Neural cell (in vitro differentiated cells): ENCODE data around the gene MOGAT3. TPM values are rescaled to one million over a fixed set of nuclear protein-coding genes. Genes with fewer than 3 reads are reported as not detected.

Experiments
- H2AFZ ChIP-seq: fragments of 200-600, 300-800 bp; sonication (generic), shearing (Covaris generic); 2 replicates; pipeline ENCODE4 v1.6.0; 2014; ENCODE audit warnings: low read depth, mild to moderate bottlenecking, antibody characterized with exemption, low read length, moderate library complexity
- H3F3A ChIP-seq: fragments of 200-600 bp; shearing (Covaris generic); 2 replicates; pipeline ENCODE4 v1.6.1; 2016; ENCODE audit warnings: mild to moderate bottlenecking, moderate library complexity, mixed read lengths, antibody characterized with exemption, low read length; ENCODE audit not compliant: insufficient read depth, poor library complexity, severe bottlenecking
- H3K27ac ChIP-seq: fragments of 200-600, 300-800 bp; sonication (generic), shearing (Covaris generic); 2 replicates; pipeline ENCODE4 v1.5.1; 2014; ENCODE audit warnings: mild to moderate bottlenecking, low read length, moderate library complexity
- H3K27me3 ChIP-seq: fragments of 300-800, 200-600 bp; sonication (generic), shearing (Covaris generic); 2 replicates; pipeline ENCODE4 v1.6.0; 2014; ENCODE audit warnings: mild to moderate bottlenecking, low read depth, low read length, moderate library complexity; ENCODE audit not compliant: insufficient read depth
- H3K36me3 ChIP-seq: fragments of 300-800, 200-600 bp; sonication (generic), shearing (Covaris generic); 2 replicates; pipeline ENCODE4 v1.5.1; 2014; ENCODE audit warnings: mild to moderate bottlenecking, antibody characterized with exemption, low read length, moderate library complexity; ENCODE audit not compliant: insufficient read depth
- H3K4me2 ChIP-seq: fragments of 300-800, 200-600 bp; sonication (generic), shearing (Covaris generic); 2 replicates; pipeline ENCODE4 v1.6.0; 2014; ENCODE audit warnings: mild to moderate bottlenecking, low read length
- H3K4me3 ChIP-seq: fragments of 300-800, 200-600 bp; sonication (generic), shearing (Covaris generic); 2 replicates; pipeline ENCODE4 v1.5.1; 2014; ENCODE audit warnings: mild to moderate bottlenecking, low read length, moderate library complexity
- H3K79me2 ChIP-seq: fragments of 200-600 bp; shearing (Covaris generic); replicated peaks from 2 replicates; pipeline ENCODE4 v1.6.0; 2014; ENCODE audit warnings: mild to moderate bottlenecking, low read length, moderate library complexity; ENCODE audit not compliant: insufficient read depth
- H3K9ac ChIP-seq: fragments of 300-800, 200-600 bp; sonication (generic), shearing (Covaris generic); 2 replicates; pipeline ENCODE4 v1.6.1; 2016; ENCODE audit warnings: mild to moderate bottlenecking, low read length, mixed read lengths
- H3K9me2 ChIP-seq: fragments of 200-600 bp; shearing (Covaris generic); 2 replicates; pipeline ENCODE4 v1.6.1; 2016; ENCODE audit warnings: mild to moderate bottlenecking, low read length, mixed read lengths; ENCODE audit not compliant: insufficient read depth
- H3K9me3 ChIP-seq: fragments of 200-600, 300-800 bp; sonication (generic), shearing (Covaris generic); 2 replicates; pipeline ENCODE4 v1.6.1; 2016; ENCODE audit warnings: mild to moderate bottlenecking, mixed run types, low read length, moderate library complexity, mixed read lengths
- H4K20me1 ChIP-seq: fragments of 200-600 bp; shearing (Covaris generic); 2 replicates; pipeline ENCODE4 v1.6.1; 2016; ENCODE audit warnings: mild to moderate bottlenecking, mixed run types; ENCODE audit not compliant: insufficient read depth
- EP300 ChIP-seq: fragments of 450-650 bp; conservative IDR thresholded peaks from 2 replicates; pipeline ENCODE4 v1.6.1; 2014; ENCODE audit warnings: antibody characterized with exemption, mild to moderate bottlenecking, moderate library complexity; ENCODE audit not compliant: poor library complexity, severe bottlenecking
- MXI1 ChIP-seq: fragments of 450-650 bp; conservative IDR thresholded peaks from 2 replicates; pipeline ENCODE4 v1.6.1; 2014; ENCODE audit warnings: antibody characterized with exemption, mild to moderate bottlenecking; ENCODE audit not compliant: poor library complexity, severe bottlenecking
- POLR2AphosphoS5 ChIP-seq: IDR thresholded peaks from 2 replicates; pipeline ENCODE4 v1.6.1; 2012
- RAD21 ChIP-seq: fragments of 450-650 bp; conservative IDR thresholded peaks from 2 replicates; pipeline ENCODE4 v1.6.1; 2014; ENCODE audit warnings: antibody characterized with exemption, mild to moderate bottlenecking, moderate library complexity
- REST ChIP-seq: IDR thresholded peaks from 2 replicates; pipeline ENCODE4 v1.6.1; 2012; ENCODE audit warnings: borderline replicate concordance
- SMC3 ChIP-seq: fragments of 450-650 bp; conservative IDR thresholded peaks from 2 replicates; pipeline ENCODE4 v1.6.1; 2014; ENCODE audit warnings: antibody characterized with exemption, mild to moderate bottlenecking, moderate library complexity; ENCODE audit not compliant: poor library complexity
- TAF1 ChIP-seq: IDR thresholded peaks from 2 replicates; pipeline ENCODE4 v1.6.1; 2012; ENCODE audit warnings: low read depth
- polyA plus RNA-seq: library from polyadenylated mRNA; depleted of rRNA; stranded (reverse); fragments of >200 nt; gene quantifications from 2 replicates; pipeline ENCODE4 v1.2.3, GENCODE V29; 2014

Gene MOGAT3
- polyA plus RNA-seq, 1 donor from 2014 or later = not detected

DNA sequence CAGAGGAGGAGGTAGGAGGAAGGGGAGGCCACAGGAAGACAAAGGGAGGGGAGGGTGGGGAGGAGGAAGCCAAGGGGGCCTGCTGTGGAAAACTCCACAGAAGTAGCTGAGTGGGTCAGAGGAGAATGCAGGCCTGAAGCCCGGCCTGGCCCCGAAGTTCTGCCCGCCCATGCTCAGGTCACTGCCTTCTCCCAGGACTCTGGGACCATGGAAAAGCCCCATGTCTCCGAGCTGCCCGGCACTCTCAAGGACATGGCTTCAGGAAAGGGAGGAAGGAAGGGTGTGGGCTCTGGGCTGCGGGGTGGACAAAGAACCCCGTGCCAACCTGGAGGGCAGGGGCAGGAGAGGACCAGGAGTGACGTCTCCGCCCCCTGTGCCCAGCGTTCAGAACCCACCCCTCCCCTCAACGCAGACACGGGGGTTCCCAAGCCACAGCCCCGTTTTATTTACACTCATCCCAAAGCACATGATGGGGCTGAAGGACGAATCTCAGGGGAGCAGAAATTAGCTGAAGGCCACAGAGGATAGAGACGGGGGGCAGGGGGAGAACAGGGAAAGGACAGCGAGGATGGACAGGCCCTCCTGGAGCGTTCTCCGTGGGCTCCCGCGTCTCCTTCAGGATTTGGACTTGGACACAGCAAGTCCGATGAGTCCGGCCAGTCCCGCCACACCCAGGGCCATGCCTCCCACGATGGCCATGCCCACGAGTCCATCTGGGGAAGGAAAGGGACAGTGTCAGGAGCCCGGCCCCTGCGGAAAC is 38.5 kb upstream of the MOGAT3 start:
- Histone ChIP-seq H3K27ac (no peak overlapping the region), H3K4me3 (no peak overlapping the region), H3K9me2 (no peaks in the 10 kb centered on the region), H2AFZ (no peak overlapping the region), H3K9me3 (no peaks in the 10 kb centered on the region), H3K36me3 (no peaks in the 10 kb centered on the region), H3F3A (no peaks in the 10 kb centered on the region), H3K79me2 (peaks cover 12% of the 10 kb centered on the region), H3K27me3 (no peaks in the 10 kb centered on the region), H3K9ac (no peak overlapping the region), H4K20me1 (no peaks in the 10 kb centered on the region), H3K4me2 (no peak overlapping the region)
- no peak for TF ChIP-seq SMC3
- no peak for TF ChIP-seq POLR2AphosphoS5
- TF ChIP-seq EP300 = no peak
- no peak for TF ChIP-seq MXI1
- no peak for TF ChIP-seq TAF1
- no peak for TF ChIP-seq REST

DNA sequence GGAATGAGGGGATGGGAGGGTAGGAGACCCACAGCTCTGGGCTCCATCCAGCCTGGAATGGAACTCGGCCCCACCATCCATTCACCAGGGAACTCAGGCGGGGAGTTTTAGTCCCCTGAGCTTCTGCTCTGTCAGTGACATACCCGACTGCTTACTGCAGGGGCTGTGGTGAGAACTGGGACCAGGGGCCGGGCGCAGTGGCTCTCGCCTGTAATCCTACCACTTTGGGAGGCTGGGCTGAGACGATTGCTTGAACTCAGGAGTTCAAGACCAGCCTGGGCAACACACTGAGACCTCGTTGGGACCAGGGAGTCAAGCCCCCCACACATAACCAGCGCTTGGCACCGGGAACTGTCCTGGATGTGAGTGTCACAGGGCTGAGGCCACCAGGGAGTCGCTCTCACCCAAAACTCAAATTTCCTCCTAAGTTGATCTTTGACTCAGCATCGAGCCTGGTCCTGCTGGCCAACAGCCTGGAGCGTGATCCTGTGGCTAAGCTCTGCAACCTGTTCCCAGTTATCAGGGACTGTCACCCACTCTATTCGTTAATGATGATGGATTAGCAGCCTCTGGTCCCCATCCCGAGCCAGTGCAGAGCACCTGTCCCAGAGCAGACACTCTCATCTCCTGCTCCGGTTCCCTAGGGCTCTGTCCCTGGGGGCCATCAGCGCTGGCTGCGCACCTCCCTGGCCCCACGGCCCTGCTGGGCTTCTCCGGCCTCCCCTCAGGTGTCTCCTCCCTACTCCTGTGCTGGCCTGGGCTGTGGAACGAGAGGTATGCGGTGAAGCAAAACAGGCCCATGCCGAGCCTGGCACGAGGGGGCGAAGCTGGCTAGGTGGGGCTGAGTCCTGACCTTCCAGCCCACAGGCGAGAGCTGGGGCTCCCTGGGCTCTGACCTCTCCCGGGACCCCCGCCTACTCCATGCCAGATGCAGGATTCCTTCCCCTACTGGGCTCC is 37.7 kb upstream of the MOGAT3 start:
- Histone ChIP-seq H4K20me1 (no peaks in the 10 kb centered on the region), H3K36me3 (no peaks in the 10 kb centered on the region), H3K27ac (no peak overlapping the region), H3F3A (no peaks in the 10 kb centered on the region), H3K9me2 (no peaks in the 10 kb centered on the region), H3K79me2 (peaks cover 9% of the 10 kb centered on the region), H3K4me3 (no peak overlapping the region), H3K9ac (no peak overlapping the region), H3K9me3 (no peaks in the 10 kb centered on the region), H3K27me3 (no peaks in the 10 kb centered on the region), H3K4me2 (no peak overlapping the region), H2AFZ (no peak overlapping the region)
- TF ChIP-seq POLR2AphosphoS5 (no peak), RAD21 (no peak), REST (no peak), MXI1 (no peak), SMC3 (no peak), EP300 (no peak)
